ENCODE data around the gene PPP1R18.
"Not testable (repeated sequence)": the region's sequence is repeated elsewhere in the genome, so short reads cannot be mapped to it uniquely, and the experiment has no call there.

The PPP1R18 gene

DNA sequence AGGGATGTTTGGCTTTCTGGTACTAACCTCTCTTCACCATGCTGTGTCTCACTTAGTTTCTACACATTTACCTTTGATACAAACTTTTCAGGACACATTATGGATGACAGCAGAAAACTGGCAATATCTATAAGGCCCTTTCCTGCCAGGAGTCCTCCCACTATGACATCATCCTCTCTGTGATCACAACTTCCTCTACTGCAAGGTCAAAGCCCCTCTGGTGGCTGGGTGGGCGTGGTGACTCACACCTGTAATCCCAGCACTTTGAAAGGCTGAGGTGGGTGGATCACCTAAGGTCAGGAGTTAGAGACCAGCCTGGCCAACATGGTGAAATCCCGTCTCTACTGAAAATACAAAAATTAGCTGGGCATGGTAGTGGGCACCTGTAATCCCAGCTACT lies 20.1 kb downstream of the PPP1R18 start:
- peak; percentile 23 for DNase-seq (ENCODE audit: low read depth)

DNA sequence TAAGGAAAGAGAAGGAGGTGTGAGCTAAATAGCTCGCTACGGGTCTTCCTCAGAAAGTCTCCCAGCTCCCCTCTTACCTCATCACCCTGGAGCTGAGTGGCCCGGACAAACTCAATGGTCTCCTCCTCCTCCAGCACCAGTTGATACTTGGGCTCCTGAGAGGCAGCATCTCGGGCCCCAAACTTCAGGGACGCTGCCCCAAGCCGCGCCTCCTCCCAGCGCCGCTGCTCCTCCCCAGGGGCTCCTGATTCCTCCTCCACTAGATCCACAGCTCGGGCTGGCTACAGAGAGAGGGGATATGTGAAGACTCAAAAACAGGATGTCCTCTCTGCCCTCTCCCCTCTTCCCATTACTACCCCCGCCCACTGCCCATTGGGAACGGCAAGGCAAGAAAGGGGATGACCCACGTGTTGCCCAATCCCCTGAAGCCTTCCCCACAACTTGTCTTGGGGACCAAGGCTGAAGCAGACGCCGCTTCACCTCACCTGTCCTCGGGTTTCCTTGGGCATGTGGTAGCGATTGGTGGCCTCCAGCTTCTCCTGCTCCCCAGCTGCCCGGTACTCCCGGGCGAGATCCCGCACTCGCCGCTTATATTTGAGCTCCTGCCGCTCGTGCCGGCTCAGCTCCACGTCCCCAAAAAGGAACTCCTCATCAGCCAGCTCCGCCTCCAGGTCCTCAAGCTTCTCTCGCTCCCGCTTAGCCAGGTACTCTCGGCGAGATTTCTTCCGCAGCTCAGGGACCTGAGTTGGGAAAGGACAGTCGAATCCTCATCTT lies 21.3 kb downstream of the PPP1R18 start:
- no peak for DNase-seq (ENCODE audit: low read depth)

DNA sequence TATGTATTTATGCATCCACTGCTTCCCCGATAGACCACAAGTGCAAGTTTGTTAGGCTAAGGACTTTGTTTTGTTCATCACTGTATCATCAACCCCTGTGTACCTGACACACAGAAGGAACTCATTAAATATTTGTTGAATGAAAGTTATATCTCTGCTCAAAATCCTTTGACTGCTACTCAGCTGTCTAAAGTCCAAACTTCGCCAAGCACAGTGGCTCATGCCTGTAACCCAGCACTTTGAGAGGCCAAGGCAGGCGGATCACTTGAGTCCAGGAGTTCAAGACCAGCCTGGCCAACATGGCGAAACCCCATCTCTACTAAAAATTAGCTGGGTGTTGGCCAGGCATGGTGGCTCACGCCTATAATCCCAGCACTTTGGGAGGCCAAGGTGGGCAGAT lies 28.5 kb downstream of the PPP1R18 start:
- not testable (repeated sequence) for DNase-seq (ENCODE audit: low read depth)

DNA sequence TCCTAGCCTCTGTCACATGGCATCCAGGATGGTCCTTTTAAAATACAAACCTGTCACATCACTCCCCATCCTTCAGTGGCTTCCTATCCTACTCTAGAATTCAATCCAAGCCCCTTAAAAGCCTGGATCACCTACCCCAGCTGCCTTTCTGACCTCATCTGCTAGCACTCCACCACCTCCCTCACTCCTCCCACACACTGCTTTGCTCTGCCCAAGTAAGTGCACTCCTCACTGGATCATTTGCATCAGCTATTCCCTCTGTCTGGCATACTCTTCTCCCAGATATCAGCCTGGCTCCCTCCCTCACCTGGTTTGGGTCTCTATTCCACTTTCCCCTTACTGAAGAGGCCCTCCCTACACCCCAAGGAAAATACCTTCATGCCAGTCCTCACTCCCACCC lies 29.0 kb downstream of the PPP1R18 start:
- DNase-seq (ENCODE audit: low read depth): no peak

DNA sequence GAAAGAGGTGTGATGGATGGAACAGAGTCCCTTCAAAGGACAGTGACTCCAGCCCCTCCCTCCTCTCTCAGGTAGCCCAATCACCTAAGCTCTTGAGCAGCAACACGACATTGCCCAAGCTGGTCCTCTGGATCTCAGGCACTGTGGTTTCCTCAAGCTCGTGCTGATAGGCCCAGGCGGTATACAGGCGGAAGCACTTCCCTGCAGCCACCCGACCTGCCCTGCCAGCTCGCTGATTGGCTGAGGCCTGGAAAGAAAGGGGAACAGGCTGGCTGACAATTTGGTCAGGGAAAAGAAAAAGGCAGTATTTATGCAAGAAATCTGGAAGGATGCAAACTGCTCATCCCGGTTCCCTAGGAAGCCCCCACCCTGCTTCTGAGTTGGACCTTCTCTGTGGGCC lies 29.9 kb downstream of the PPP1R18 start:
- no peak for DNase-seq (ENCODE audit: low read depth)

DNA sequence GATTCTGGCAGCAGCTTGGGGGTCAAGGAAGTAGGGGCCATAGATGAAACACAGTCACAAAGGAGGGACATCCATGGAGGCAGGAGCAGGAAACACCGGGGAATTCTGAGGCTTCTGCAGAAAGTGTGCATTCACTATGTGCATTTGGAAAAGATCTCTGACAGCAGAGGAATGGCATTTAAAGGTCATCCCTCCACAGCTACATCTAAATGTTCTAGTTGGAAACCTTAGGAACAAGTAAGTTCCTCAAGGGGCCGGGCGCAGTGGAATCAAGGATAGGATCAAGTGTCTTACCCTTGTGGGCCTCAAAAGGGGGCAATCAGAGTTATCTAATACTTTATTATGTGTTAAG lies 30.7 kb downstream of the PPP1R18 start:
- no peak for DNase-seq (ENCODE audit: low read depth)

DNA sequence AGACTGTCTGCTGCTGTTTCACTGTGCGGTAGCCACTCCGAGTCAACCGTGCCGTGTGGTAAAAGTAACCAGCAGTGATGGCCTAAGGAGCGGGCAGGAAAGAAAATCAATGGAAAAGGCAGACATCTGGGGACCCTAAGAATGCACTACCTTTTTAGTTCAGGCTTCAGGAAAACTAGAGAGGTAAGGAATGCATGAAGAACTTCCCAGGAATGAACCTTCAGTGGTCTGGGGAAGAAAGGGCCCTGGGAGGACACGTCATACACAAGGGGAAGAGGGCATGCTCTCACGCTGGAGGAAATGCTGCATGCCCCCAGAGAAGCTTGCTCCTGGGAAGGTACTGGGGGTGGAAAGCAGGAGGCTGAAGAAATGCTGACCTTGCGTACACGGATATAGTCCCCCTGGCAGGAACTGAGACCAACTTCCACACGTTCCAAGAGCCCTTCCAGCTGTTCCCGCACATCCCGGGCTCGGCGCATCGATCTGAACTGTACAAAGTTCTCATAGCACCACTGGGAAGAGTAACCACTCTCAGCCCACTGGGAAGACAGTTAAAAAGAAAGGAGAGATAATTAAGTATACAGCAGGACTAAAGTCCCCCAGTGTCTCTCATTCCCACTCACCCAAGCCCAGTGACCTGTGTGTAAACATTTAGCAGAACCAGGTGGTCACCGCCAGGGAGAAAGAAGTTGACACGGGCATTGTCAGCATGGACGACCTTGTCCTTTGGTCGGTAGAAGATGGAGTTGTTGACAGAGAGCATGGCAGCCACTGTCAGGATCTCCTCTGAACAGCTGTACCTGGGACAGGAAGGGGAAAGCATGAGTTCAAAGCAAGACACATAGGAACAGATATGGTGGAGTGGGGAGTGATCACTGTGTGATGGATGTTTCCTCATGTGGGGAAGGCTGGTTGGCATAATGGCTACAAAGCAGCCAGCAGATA lies 31.4 kb downstream of the PPP1R18 start:
- DNase-seq (ENCODE audit: low read depth): no peak

DNA sequence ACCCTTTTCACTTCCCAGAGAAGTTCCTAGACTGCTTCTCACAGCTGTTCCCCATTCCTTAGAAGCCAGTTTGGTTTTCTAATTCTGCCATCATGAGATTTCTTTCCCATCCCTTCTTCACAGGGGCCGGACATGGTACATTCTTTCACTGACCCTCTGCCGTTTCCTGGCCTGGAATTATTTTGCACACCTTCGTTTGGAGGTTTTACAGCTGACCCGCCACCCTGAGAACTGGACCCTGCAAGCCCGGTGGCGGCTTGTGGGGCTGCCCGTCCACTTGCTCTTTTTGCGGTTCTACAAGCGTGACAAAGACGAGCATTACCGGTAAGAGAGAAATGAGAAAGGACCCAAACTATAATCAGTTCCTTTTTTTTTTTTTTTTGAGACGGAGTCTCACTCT lies 35.3 kb downstream of the PPP1R18 start:
- no peak for DNase-seq (ENCODE audit: low read depth)

DNA sequence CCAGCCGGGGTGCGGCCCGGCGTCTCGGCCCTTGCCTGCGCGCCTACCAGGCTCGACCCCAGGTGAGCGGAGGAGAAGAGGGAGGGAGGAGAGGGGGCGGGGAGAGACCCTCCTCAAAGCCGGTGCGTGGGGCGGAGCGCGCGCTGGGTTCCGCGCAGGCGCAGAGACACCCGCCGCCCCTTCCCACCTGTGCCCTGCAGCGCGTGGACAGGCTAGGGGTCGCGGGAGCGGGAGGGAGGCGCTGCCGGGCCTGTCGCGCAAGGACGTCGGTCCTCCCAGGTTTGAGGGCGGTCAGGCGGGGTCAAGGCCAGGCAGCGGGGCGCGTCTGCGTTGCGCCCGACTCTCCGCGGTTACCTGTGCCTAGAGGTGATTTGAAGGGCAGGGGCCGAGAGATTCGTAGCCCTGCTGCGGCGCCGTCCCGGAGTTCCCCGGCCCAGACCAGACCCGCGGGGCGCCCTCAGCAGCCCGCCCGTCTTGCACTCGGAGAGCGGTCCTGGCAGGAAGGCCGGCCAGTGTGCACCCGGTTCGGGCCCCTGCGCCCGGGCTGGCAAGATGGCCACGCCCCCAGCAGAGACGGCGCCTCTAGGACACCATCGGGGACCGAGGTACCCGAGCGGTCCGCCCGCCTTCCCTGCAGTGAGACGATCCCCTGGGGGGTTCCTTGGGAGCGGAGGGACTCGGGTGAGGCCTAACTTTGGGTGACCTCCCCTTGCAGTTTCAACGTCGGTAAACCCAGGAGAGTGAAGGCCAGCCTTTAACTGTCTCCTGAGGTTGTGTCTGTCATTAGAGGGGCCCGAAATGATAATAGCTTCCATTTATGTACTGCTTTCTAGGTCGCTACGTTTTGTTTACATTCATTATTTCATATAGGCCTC lies 39.0 kb downstream of the PPP1R18 start:
- DNase-seq (ENCODE audit: low read depth): peak; percentile 63

DNA sequence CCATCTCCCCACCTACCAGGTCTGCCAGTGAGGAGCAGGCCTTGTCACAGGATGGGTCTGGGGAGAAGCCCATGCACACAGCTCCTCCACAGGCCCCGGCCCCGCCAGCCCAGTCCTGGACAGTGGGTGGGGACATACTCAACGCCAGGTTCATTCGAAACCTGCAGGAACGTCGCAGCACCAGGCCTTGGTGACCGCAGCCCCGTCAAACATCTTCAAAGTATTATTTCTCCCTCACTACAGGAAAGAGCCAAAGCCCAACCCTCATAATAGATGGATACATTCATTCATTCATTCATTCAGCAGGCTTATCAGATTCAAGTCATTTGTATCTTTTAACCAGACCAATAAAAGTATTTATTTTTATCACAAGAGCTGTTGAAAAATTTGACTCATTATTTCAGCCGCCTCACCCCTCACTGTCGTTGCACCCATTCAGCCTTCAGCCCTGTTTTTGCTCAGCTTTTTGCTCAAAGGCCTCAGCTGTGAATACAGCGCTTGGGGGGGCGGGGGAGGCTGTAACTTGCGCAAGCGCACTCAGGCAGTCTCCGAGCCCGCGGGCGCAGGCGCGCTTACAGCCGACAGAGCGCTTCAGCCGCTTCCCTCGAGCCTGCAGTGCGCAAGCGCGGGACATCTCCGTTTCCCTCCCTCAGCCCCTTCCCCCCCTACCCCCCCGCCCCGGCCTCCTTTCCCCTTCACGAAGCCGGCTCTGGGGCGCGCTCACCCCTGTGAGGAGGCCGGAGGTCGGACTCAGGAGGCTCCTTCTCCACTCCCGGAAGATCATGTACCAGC lies 39.8 kb downstream of the PPP1R18 start, which contains the start of gene C6orf136:
Gene C6orf136, plus strand, starts transcription at position 684 of the 792 bp plus-strand sequence. Its CDS starts 99 bp downstream, at position 783.
- DNase-seq (ENCODE audit: low read depth): peak; percentile 91

DNA sequence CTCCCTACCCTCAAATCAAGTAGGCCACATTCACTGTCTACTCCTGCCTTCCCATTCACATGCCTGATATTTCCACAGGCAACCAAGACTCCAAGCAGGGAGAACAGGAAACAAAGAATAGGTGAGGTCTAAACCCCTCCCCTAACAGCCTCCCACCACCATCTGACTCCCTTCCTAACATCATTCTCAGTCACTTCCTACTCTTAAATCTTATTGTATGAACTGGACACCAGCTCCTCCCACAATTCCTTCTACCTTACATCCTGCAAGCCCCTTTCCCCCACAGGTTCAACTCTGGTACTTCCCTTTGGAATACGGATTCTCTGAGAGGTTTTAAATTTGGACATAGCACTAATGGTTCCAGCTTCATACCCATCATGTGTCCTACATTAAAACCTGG lies 40.5 kb downstream of the PPP1R18 start:
- no peak for DNase-seq (ENCODE audit: low read depth)

DNA sequence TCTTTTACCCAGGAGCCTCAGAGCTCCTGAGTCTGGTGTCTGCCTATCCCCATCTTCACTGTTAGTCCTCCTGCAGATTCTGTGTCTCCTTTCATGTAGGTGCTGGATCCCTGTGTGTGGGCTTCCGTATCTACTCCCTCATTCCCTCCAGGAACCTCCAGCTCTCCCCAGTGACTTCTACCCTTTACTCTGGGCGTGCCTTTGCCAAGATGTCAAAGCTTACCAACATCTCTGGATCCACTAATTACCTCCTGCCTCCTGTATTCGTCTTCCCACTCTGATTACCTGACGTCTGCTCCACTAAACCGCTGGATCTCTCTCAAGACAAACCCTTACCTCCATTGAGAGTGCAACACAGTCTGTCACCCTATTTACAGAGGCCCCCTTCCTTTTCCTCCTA lies 41.7 kb downstream of the PPP1R18 start:
- no peak for DNase-seq (ENCODE audit: low read depth)

DNA sequence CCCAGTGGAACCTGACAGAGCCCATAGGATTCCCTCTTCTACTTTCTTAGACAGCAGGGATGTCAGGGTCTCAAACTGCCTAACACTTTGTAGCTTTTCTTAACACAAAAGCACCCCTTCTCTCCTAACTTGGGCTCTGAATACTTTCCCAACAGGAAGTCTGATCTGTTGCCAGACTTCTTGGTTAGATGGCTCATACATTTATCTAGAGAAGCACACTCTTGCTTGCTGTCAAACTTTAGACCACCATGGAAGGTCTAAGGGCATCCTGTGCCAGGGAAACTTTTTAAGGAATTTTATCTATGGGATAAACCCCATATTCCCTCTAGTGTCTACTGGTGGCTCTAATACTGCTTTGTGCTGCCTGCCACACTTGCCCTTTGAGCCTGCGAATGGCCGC lies 42.8 kb downstream of the PPP1R18 start:
- DNase-seq (ENCODE audit: low read depth): no peak

DNA sequence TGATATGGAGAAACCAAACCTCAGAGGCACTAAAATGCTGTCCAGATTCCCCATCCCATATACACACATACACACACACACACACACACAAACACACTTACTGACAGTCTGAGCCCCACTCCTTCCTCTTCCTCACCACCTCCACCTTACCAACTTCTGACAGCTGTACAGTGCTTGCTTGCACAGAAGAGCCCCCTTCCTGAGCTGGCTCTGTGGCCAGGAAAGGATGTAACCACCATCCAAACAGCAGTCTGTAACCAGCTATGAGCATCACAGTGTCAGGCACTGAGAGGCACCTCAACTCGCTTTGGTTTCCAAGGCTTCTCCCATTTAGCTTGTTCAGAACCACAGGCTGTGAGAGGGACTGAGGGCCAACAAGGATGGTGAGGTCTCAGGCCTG lies 45.4 kb downstream of the PPP1R18 start:
- DNase-seq (ENCODE audit: low read depth): no peak

DNA sequence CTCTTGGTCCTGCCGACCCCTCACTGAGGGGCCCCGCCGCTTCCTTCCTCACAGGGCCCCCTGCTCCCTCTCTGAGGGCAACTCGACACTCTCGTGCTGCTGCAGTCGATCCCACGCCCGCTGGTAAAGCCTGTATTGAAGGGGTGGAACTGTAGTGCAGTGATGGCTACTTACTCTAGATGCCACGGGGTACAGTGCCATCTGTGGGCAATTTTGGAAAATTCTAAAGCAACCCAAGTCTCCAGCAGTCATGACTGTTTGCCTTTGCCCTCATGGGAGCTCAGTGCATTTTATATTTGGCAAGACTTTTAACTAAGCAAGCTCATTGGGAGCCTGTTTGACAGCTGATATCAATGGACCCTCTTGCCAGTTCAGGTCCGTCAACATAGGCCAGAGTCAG lies 46.0 kb downstream of the PPP1R18 start:
- DNase-seq (ENCODE audit: low read depth): no peak

DNA sequence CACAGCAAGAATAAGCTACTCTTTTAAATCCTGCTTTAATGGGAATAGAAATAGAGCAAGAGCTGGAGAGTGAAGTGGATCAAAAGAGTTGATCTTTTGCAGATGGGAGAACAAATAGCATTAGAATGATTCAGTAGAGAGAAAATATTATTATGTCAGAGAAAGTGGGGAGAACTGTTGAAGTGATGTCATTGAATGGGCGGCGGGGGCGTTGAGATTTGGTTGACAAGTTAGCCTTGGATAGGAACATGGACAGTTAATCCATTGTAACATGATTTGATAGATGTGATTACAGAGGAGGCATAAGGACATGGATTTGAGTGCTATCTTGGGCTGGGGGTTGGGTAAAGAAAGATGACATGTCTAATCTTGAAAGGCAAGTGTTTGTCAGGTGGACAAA lies 50.6 kb downstream of the PPP1R18 start:
- no peak for DNase-seq (ENCODE audit: low read depth)

DNA sequence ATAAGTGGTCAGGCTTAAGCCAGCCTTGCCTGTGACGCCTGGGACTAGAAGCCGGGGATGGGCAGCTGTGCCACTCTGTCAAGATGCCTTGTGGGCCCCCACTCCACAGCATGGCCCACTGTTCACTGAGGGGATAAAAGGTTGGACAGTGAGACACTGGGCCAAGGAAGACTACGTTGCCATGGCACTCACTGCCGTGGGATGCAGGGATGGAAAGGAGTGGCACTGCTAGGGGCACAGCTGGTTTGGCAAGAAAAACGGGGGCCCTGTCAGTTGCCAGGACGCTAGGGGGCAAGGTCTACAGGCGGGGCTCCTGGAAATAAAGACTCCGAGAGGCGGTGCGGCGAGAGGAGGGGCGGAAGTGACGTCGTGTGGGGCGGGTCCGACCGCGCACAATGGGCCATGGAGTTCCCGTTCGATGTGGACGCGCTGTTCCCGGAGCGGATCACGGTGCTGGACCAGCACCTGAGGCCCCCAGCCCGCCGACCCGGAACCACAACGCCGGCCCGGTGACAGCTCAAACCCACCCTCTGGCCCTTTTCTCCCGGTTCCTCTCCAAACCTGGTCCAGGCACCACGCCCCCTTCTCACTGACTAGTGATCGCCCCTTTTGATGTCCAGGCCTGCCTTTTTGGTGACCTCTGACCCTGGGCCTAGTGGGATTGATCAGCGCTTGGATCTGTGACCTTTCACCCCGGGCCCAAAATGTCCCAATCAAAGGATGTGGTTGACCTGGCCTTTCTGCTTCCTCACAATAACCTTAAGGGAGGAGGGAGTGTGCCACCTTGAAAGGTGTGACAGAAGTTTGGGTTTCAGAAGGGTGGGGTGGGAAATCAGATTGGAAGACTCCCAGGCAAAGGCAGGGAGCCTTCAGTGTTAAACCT lies 59.7 kb downstream of the PPP1R18 start, which contains the start of gene ATAT1:
Gene ATAT1, plus strand, starts transcription at position 391 of the 883 bp plus-strand sequence.
- peak; percentile 83 for DNase-seq (ENCODE audit: low read depth)
